Measurements from ENCODE around the gene NUPR2. TPM values are rescaled to one million over a fixed set of nuclear protein-coding genes. Genes with fewer than 3 reads are reported as not detected.
"Not testable (repeated sequence)": the region's sequence is repeated elsewhere in the genome, so short reads cannot be mapped to it uniquely, and the experiment has no call there.

NUPR2 gene
- total RNA-seq, 2 donors from 2014 or later: not detected

DNA sequence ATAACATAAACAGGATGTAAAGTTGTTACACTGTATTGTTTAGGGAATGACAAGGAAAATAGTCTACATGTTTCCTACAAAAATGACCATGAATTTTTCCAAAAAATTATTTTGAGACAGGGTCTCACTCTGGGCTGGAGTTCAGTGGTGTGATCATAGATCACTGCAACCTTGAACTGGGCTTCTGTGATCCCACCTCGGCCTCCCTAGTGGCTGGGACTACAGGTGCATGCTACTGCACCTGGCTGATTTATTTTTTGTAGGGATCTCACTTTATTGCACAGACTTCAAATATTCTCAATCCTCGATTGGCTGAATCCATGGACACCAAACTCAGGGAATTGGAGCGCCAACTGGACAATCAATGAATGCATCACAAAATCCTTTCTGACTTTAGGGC lies 16.6 kb downstream of the NUPR2 start:
- Mint-ChIP-seq H3K27me3 (no peaks in the 10 kb centered on the region), H3K4me3 (no peak overlapping the region), H3K27ac (no peak overlapping the region), H3K9me3 (no peaks in the 10 kb centered on the region), H3K36me3 (peaks cover 21% of the 10 kb centered on the region), H3K4me1 (ENCODE audit: low read depth in 2 of 2) (peaks cover 4 to 10% of the 10 kb centered on the region in 2 donors)
- no peak for ATAC-seq
- no peak for DNase-seq (ENCODE audit: low spot score)

GRCh38 chr7:56098187-56099008 lies 17.8 kb downstream of the NUPR2 start:
- not testable (repeated sequence) for ATAC-seq; H3K4me3 Mint-ChIP-seq; H3K27ac Mint-ChIP-seq; H3K4me1 Mint-ChIP-seq (ENCODE audit: low read depth in 2 of 2); DNase-seq (ENCODE audit: low spot score); H3K9me3 Mint-ChIP-seq; H3K27me3 Mint-ChIP-seq
- H3K36me3 Mint-ChIP-seq: peaks cover 16% of the 10 kb centered on the region

DNA sequence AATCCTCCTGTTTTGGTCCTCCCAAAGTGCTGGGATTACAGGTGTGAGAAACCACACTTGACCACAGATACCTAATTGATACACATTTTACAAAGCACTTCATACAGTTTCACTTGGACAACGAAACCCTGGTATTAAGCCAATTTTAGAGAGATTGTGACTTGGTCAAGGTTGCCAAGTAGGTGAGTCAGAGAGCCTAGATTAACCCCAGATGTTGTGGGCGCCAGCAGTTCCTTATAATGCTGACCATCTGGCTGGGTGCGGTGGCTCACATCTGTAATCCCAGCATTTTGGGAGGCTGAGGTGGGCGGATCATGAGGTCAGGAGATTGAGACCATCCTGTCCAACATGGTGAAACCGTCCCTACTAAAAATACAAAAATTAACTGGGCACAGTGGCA lies 18.5 kb downstream of the NUPR2 start:
- Mint-ChIP-seq H3K9me3 (no peaks in the 10 kb centered on the region), H3K36me3 (peaks cover 16% of the 10 kb centered on the region), H3K27ac (no peak overlapping the region), H3K4me1 (ENCODE audit: low read depth in 2 of 2) (peaks cover 0 to 7% of the 10 kb centered on the region in 2 donors), H3K4me3 (no peak overlapping the region), H3K27me3 (no peaks in the 10 kb centered on the region)
- DNase-seq (ENCODE audit: low spot score) (no peak), ATAC-seq (no peak)

GRCh38 chr7:56092789-56093531 lies 23.3 kb downstream of the NUPR2 start, which contains the start of gene PHKG1:
Gene PHKG1 (minus strand): TSS chr7:56092952. CDS start chr7:56088941, 4,011 bp downstream.
- no peaks in the 10 kb centered on the region for H3K4me1 Mint-ChIP-seq (ENCODE audit: low read depth in 2 of 2)
- no peak within 1 kb of the TSS for H3K4me3 Mint-ChIP-seq
- H3K36me3 Mint-ChIP-seq: no peaks in the 10 kb centered on the region
- no peak within 1 kb of the TSS for H3K27ac Mint-ChIP-seq
- H3K27me3 Mint-ChIP-seq: no peaks in the 10 kb centered on the region
- H3K9me3 Mint-ChIP-seq: no peaks in the 10 kb centered on the region
- DNase-seq (ENCODE audit: low spot score) (no peak), ATAC-seq (peak in 1 of 2 donors; percentile 37)

GRCh38 chr7:56092388-56092787 lies 23.8 kb downstream of the NUPR2 start:
- not testable (repeated sequence) for H3K27ac Mint-ChIP-seq; DNase-seq (ENCODE audit: low spot score); H3K27me3 Mint-ChIP-seq; ATAC-seq; H3K4me3 Mint-ChIP-seq; H3K9me3 Mint-ChIP-seq; H3K4me1 Mint-ChIP-seq (ENCODE audit: low read depth in 2 of 2); H3K36me3 Mint-ChIP-seq

- DNase-seq (ENCODE audit: low spot score): no peak
- Mint-ChIP-seq H3K4me1 (ENCODE audit: low read depth in 2 of 2) (no peaks in the 10 kb centered on the region), H3K27ac (no peak overlapping the region), H3K36me3 (no peaks in the 10 kb centered on the region), H3K27me3 (no peaks in the 10 kb centered on the region), H3K9me3 (no peaks in the 10 kb centered on the region), H3K4me3 (no peak overlapping the region)
- peak; percentile 7 to 15 for ATAC-seq
Observed at GRCh38 chr7:56091591-56091990, 24.6 kb downstream of the NUPR2 start.

DNA sequence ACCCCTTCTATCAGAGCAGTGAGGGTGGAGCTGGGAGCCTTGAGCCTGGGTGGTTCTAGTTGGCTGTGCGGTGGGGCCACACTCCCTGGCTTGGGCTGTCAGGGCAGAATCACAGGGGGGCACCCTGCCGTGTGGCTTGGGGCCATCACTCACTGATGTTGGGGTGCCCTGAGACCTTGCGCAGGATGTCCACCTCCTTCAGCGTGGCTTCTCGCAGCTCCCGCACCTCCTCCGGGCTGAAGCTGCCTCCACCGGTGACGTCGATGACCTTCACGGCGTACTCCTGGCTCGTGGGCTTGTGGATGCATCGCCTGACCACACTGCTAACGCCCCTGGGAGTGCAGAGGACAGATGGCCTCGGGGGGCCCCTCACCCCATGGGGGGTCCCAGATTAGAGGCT lies 28.8 kb downstream of the NUPR2 start:
- no peak overlapping the region for H3K27ac Mint-ChIP-seq
- H3K4me1 Mint-ChIP-seq (ENCODE audit: low read depth in 2 of 2): peaks cover 0 to 2% of the 10 kb centered on the region in 2 donors
- H3K36me3 Mint-ChIP-seq: no peaks in the 10 kb centered on the region
- H3K27me3 Mint-ChIP-seq: no peaks in the 10 kb centered on the region
- DNase-seq (ENCODE audit: low spot score): no peak
- no peaks in the 10 kb centered on the region for H3K9me3 Mint-ChIP-seq
- H3K4me3 Mint-ChIP-seq: no peak overlapping the region
- no peak for ATAC-seq

- Mint-ChIP-seq H3K4me3 (no peak overlapping the region), H3K4me1 (ENCODE audit: low read depth in 2 of 2) (peaks cover 0 to 2% of the 10 kb centered on the region in 2 donors), H3K27me3 (no peaks in the 10 kb centered on the region), H3K9me3 (no peaks in the 10 kb centered on the region), H3K27ac (no peak overlapping the region), H3K36me3 (no peaks in the 10 kb centered on the region)
- ATAC-seq (no peak), DNase-seq (ENCODE audit: low spot score) (no peak)
Observed at GRCh38 chr7:56086761-56087160, 29.5 kb downstream of the NUPR2 start.

GRCh38 chr7:56083150-56083785 lies 32.9 kb downstream of the NUPR2 start:
- H3K4me1 Mint-ChIP-seq (ENCODE audit: low read depth in 2 of 2): peaks cover 0 to 5% of the 10 kb centered on the region in 2 donors
- H3K27me3 Mint-ChIP-seq: no peaks in the 10 kb centered on the region
- ATAC-seq (no peak), DNase-seq (ENCODE audit: low spot score) (no peak)
- H3K4me3 Mint-ChIP-seq: no peak overlapping the region
- no peaks in the 10 kb centered on the region for H3K36me3 Mint-ChIP-seq
- no peaks in the 10 kb centered on the region for H3K9me3 Mint-ChIP-seq
- H3K27ac Mint-ChIP-seq: no peak overlapping the region

DNA sequence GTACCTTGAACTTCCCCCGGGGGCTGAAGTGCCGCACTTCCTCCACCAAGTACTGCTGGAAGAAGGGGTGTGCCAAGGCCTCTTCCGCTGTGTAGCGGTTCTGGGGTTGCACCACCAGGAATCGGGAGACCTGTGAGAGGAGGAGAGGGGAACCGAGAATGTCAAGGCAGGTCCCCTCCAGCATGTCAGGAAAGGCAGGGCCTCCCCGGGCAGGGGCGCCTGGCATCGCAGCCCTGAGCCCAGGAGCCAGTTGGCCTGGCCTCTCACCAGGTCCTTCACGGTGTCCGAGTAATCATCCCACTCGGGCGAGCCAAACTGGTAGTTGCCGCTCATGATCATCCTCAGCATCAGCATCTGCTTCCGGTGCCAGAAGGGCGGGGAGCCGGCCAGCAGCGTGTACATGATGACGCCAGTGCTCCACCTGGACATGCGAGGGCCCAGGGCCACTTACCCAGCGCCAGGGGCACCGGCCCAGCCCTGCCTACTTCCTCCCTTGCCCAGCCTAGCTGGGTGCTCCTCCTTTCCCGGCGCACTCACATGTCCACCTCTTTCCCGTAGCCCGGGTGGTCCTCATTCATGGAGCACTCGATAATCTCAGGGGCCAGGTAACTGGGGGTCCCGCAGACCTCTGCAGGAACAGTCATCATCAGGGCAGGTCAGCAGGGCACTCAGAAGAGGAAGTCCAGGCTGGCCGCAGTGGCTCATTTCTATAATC lies 34.4 kb downstream of the NUPR2 start:
- H3K27me3 Mint-ChIP-seq: no peaks in the 10 kb centered on the region
- ATAC-seq (no peak), DNase-seq (ENCODE audit: low spot score) (no peak)
- no peak overlapping the region for H3K27ac Mint-ChIP-seq
- no peaks in the 10 kb centered on the region for H3K9me3 Mint-ChIP-seq
- no peaks in the 10 kb centered on the region for H3K36me3 Mint-ChIP-seq
- H3K4me3 Mint-ChIP-seq: no peak overlapping the region
- H3K4me1 Mint-ChIP-seq (ENCODE audit: low read depth in 2 of 2): peaks cover 0 to 5% of the 10 kb centered on the region in 2 donors

DNA sequence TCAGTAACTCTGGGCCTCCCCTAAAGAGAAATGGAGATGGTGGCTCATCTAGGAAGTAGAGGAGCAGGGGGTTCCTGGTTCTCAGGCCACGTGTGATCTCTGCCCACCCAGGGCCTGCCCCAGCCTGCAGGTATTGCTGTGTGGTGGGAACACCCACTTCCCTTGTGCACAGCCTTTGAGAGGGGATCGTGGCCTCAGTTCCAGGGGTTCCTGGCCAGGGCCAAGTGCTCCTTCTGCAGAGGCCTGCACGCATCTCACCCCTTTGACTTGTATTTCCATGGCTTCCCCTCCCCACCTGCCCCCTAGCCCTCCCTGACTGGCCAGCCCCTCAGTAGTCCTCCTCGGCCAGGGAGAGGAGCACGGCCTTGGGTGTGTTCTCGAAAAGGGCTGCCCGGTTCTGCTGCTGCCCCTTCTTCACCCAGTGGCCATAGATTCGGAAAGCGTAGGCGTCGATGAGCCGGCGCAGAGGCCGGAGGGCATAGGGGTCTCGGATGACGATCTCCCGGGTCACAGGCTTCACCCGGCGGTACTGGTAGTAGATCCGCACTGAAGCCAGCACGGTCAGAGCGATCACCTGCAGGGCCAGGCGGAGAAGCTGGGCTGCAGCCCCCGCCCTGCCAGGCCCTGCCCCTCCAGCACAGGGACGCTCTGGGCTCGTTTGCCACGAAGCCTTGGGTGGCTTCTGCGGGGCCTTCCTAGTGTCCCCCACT lies 35.3 kb downstream of the NUPR2 start:
- not testable (repeated sequence) for ATAC-seq; DNase-seq (ENCODE audit: low spot score); H3K9me3 Mint-ChIP-seq; H3K4me3 Mint-ChIP-seq; H3K27ac Mint-ChIP-seq; H3K36me3 Mint-ChIP-seq; H3K27me3 Mint-ChIP-seq; H3K4me1 Mint-ChIP-seq (ENCODE audit: low read depth in 2 of 2)

DNA sequence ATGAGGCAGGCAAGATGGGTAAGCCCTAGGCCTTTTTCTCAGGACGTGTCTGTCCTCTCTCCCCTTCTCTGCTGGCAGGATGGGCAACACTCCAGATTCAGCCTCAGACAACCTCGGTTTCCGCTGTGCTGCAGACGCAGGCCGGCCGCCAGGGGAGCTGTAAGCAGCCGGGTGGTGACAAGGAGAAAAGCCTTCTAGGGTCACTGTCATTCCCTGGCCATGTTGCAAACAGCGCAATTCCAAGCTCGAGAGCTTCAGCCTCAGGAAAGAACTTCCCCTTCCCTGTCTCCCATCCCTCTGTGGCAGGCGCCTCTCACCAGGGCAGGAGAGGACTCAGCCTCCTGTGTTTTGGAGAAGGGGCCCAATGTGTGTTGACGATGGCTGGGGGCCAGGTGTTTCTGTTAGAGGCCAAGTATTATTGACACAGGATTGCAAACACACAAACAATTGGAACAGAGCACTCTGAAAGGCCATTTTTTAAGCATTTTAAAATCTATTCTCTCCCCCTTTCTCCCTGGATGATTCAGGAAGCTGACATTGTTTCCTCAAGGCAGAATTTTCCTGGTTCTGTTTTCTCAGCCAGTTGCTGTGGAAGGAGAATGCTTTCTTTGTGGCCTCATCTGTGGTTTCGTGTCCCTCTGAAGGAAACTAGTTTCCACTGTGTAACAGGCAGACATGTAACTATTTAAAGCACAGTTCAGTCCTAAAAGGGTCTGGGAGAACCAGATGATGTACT lies 36.6 kb downstream of the NUPR2 start:
- H3K4me3 Mint-ChIP-seq: no peak overlapping the region
- H3K27ac Mint-ChIP-seq: no peak overlapping the region
- H3K4me1 Mint-ChIP-seq (ENCODE audit: low read depth in 2 of 2): peaks cover 0 to 5% of the 10 kb centered on the region in 2 donors
- no peak for ATAC-seq
- no peak for DNase-seq (ENCODE audit: low spot score)
- H3K36me3 Mint-ChIP-seq: no peaks in the 10 kb centered on the region
- H3K9me3 Mint-ChIP-seq: no peaks in the 10 kb centered on the region
- no peaks in the 10 kb centered on the region for H3K27me3 Mint-ChIP-seq
